Fibroblast of the conjunctiva (primary cell): ENCODE data around the gene ALOX5AP.

Experiments used
- DNase-seq: peaks from one replicate; pipeline ENCODE4 v3.0.0-alpha.2; 2010; ENCODE audit warnings: low read depth

ALOX5AP gene

DNA sequence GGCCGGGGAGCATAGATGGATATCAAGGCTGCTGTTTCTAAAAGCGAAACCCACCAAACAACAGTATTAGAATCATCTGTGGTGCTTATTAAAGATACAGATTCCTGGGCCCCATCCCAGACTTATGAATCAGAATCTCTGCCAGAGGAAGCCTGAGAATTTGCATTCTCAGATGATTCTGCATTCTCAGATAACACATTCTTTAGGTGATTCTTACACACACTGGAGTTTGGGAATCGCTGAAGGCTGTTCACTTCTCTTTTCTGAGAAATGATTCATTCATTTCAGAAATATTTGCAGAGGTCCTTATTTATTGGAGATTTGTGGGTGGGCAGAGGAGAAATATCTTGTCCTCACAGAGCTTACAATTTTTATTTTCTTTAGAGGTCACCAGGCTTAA, 24.4 kb downstream of the ALOX5AP start:
- no peak for DNase-seq

DNA sequence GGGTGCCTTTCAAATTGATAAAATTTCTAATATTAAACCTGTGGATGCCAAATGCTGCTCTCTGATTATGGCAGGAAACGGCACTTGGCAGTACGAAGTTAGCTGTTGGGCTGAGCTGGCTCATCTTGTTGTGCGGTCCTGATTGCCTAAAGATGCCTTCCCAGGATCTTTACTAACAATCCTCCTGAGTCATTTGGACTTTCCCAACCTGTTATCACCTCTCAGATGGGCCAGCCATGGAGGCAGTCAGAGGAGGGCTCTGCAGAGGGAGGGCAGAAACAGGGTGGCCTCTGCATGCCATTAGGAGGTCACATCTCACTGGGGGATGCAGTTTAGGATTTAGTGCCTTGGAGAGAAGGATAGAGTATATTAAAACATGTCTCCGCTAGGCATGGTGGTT, 27.3 kb downstream of the ALOX5AP start:
- DNase-seq, result no peak

DNA sequence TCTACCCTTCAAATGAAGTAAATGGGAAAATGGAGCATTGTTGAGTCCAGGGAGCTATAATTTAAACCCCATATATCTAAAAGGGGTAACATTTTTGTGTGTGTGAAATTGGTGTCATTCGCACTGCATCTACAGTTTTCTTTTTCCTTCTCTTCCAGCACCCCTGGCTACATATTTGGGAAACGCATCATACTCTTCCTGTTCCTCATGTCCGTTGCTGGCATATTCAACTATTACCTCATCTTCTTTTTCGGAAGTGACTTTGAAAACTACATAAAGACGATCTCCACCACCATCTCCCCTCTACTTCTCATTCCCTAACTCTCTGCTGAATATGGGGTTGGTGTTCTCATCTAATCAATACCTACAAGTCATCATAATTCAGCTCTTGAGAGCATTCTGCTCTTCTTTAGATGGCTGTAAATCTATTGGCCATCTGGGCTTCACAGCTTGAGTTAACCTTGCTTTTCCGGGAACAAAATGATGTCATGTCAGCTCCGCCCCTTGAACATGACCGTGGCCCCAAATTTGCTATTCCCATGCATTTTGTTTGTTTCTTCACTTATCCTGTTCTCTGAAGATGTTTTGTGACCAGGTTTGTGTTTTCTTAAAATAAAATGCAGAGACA, 28.6 kb downstream of the ALOX5AP start:
- no peak for DNase-seq

DNA sequence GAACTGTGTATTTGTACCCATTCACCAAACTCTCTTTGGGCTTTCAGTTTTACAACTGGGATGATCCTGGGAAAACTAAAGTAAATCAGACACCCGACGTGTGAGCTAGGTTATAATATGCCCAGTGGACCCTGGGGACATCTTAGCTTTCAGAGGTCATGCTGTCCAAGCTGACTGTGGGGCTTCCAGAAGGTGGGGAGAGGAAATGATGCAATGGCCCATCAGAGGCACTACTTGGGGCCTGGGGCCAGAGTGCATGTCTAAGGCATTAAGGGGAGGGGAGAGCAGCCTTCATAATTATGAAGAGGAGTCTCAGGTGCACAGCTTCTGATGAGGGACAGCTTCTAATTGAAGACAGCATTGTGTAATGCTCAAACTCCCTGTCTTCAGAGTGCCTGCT, 30.9 kb downstream of the ALOX5AP start:
- DNase-seq, result no peak

DNA sequence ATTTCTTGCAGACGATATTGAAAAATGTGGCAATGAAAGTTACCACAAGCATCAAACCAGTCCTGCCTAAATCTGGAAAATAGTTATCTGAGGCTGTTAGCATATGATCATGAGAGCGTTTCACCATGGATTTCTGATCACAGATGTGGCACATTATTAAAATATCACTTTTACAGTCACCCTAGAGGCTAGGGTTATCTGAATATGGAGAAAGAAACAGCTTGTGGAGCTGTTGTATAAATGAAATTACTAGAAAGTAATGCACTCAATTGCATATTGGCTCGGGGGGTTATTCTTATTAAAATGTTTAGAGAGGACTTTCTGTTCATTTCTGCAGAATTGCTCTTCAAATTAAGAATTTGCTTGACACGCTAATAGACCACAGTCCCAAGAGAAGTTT, 35.6 kb downstream of the ALOX5AP start:
- no peak for DNase-seq

DNA sequence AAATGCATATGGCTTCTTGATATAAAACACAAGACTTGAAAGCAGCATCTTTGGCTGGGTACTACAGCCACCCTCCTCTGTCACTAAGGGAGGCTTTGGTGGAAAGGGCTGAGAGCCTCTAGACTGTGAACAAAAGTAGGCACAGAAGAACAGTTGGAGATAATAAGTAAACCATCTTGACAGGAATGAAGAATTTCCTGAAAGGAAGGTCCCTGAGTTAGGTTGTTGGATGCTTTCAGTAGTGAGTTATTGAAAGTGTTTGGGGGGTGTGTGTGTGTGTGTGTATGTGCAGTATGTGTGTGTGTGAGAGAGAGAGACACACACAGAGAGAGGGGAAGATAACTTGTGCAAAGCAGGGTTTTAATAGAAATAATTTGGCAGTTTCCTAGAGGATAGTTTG, 38.2 kb downstream of the ALOX5AP start:
- DNase-seq, result no peak

DNA sequence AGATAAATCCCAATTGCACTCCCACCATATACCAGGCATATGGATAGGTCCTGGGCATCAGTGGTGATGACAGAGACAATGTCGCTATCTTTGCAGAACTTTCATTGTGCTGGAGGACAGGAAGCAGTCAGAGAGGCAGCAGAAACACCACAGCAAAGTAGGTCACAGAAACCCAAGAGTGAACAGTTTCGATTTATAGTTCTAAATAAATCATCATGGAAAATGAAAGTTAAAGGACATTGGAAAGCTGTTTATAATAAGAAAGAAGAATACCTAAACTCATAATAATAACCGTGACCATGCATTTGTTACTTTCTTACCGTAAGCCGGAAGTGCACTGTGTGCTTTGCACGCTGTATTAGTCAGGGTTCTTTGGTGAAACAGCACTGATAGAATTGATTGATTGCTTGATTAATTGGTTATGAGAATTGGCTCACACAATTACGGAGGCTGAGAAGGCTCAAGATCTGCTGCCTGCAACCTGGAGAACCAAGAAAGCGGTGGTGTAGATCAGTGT, 38.9 kb downstream of the ALOX5AP start:
- no peak for DNase-seq

DNA sequence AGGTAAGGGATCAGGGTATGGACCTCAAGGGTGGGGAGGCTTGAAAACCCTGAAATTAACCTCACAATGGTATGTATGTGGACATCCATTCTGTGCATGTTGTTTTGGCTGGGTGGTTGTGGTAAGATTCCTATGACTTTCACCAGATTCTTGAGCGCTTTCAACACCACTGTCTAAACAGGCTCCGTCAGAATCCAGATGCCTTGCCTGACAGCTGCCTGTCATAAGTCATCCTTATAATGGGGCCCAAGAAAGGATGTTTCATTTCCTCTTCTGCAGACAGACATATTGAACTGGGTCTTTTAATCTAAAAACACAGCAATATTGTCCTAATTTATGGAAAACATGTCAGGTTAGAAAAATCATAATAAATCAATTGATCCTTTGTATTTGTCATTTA, 41.3 kb downstream of the ALOX5AP start:
- no peak for DNase-seq

DNA sequence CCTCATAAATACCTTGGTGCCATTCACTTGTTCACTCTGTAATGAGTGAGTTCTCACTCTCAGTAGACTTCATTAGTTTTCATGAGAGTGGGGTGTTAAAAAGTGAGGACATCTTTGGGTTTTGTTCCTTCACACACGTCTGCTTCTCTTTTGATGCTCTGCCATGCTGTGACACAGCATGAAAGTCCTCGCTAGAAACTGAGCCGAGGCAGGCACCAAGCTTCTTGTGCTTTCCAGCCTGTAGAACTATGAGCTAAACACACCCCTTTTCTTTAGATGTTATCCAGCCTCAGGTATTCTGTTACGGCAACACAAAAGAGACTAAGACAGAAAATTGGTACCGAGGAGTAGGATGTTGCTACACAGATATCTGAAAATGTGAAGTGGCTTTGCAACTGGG, 43.7 kb downstream of the ALOX5AP start:
- DNase-seq, result no peak

DNA sequence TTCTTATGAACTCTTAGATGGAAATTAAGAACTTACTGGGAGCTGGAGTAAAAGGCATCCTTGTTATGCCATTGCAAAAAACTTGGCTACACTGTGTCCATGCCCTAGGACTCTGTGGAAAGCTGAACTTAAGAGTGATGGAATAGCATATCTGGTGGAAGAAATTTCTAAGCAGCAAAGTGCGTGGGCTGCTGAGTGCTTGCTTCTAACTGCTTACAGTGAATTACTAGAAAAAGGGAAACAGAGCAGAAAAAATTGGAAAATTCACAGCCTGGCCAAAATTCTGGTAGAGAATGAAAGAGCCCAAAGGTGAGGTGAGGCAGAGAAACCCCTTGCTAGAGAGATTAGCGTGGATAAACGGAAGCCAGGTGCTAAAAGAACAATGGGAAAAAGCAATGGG, 44.3 kb downstream of the ALOX5AP start:
- no peak for DNase-seq

DNA sequence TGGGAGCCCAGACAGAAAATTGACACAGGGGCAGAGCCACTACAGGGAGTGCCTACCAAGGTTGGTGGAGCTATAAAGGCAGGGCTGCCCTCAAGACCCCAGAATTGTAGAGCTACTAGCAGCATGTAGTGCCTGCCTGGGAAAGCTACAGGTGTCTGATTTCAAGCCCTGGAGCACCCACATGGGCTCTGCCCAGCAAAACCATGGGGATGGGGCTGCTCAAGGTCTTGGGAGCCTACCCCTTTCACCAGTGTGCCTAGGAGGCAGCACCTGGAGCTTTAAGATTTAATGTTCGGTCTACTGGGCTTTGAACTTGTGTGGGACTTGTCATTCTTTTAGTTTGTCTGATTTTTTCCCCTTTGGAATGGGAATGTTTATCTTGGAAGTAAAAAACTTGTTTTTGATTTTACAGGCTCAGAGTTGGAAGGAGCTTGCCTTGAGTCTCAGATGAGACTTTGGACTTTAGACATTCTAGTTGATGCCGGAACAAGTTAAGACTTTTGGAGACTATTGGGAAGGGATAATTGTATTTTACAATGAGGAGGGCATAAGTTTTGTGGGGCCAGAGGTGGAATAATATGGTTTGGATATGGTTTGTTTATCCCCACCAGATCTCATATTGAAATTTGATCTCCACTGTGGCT, 45.1 kb downstream of the ALOX5AP start:
- DNase-seq, result no peak

DNA sequence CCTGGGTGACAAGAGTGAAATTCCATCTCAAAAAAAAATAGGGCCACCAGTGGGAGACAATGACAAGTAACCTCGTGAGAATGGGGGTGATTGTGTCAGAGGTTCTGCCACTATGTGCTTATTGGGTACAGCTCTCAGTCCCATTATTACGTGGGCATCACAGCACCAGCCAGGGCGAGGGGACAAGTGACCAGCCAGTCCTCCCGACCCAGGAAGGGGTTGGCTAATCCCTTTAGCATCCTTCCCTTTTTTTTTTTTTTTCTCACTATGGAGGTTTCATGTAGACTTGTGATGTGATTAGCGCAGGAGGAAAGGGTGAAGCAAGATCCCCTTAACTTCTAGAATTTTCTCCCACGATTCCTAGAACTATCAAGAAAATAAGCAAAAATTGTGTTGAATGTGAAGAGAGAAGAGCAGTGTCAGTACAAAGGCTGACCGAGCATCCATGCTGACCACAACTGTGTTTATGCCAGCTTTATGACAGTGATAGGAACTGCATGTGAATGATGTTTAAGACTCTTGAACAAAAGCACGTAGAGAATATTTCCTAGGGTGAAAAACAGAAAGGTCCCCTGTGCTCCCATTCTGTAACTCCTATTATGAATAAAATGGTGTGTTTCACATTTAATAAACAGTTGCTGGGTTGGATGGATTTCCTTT, 50.0 kb downstream of the ALOX5AP start:
- no peak for DNase-seq

DNA sequence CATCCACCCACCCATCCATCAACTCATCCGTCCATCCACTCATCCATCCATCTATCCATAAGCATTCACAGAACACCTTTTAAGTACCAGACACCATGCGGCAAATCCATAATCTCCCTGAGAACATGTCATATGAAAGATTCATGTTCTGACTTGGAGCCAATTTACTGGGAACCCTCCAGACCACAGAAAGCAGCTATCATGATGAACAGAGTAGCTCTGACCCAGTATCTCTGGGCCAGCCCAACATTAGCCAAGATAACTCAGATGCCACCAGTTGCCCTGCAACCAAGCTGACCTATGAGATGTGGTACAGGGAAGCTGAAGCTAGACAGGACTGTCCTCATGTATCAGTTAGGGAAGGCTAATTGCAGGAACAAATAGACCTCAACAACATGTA, 51.3 kb downstream of the ALOX5AP start:
- DNase-seq, result no peak

DNA sequence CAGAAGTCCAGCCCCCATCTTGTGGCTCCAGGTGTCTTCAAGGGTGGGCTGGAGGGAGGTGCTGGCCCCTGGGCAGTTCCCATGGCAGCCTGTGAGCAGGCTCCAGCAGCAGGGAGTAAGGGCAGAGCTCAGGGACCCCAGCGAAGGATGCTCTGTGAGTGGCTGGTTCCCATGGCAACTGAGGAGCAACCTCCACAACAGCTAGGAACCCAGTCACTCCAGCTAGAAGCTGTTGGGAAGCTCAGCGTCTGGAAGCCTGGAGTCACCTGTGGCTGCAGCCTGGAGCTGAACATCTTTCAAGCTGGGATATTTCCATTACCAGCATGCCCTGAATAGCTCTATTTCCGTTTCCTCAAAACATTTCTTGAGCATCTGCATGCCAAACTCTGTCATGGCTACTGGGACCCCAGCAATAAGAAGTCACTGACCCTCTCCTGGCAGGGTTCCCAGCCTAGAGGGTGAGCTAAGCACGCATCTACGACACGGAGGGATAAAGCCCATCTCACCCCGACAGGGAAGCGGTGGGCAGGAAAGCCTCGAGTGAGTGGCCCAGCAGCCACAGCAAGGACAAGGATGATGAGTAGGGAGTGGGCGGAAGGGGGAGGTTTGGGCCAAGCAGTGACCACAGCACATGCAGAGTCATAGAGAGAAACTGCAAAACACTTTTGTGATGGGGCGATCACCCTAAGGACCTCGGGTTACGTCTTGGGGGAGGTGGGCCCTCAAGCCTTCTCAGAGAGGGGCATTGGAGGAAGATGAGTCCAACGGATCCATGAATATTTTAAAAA, 52.6 kb downstream of the ALOX5AP start:
- no peak for DNase-seq

DNA sequence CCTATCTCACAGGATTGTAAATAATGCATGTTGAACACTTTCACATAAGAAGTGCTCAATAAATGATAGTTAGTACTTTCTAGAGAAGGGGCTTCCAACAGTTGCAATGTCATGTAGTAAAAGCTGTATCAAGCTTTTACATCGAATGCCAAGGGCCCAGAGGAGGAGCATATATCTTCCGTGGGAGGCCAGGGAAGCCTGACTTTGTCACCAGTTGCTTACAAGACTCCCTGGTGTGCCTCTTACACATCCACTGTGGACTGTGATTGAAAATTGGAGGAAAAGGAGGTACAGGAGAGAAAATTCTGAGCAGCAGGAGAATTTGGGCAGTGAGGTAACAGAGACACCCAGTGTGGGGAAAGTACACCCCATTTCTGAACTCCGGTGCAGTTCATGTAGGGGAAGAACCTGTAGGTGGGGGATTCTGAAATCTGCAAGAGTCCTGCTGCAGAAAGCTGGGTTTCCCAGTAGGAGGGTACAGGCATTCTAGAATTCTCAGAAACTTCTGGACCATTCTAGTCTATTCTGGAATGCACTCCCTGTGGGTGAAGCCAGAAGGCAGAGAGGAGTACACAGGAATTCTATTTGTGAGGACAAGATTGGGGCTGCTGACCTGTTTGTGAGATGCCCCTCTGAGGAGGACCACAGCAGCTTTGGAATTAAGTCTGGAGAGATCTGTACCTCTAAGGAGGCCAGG, 54.0 kb downstream of the ALOX5AP start:
- no peak for DNase-seq

DNA sequence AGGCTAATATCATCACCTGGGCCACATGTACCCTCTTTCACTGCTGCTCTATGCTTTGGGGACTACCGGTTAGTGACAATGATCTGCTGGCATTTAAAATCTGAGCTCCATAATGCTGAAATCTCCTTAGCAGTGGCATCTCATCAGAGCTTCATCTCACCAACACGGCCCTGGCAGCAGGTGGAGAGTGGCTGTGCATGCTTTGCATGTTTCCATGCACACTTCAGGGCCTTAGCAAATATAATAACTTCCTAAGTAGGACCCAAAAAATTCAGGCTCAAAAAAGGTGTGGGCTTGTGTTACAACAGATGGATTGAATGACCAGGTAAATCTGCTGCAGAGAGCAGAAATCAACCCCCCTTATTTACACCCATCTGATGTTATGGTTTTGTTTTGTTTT, 55.2 kb downstream of the ALOX5AP start:
- DNase-seq, result no peak

DNA sequence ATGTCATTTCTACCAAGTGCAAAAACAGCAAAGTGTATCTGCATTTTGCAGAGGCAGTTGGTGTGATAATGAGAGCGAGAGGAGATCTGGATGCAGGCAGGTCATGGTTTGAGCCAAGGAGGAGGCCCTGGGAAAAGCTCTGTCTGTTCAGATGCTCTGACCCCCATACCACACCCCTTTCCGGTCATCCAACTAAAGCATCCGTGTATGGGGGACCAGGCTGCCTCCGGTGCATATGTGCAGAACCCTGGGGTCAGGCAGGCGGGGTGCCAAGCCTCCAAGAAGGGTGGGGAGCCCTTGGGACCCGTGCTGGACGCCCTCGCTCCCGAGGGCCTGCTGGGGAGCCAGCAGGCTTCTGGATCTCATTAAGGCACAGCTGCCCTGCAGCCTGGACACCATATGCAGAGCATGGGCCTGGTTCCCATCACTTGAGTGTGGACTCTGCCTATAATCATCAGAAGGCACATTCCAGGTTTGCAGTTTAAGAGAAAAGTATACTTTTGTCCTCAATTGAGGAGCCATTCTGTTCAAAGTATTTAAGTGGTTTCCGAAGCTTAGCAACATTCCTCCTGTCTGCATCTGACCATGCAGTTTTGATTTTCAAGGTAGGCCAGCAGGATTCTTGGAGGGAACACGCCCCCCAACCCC, 56.1 kb downstream of the ALOX5AP start:
- DNase-seq, result peak; percentile 82

DNA sequence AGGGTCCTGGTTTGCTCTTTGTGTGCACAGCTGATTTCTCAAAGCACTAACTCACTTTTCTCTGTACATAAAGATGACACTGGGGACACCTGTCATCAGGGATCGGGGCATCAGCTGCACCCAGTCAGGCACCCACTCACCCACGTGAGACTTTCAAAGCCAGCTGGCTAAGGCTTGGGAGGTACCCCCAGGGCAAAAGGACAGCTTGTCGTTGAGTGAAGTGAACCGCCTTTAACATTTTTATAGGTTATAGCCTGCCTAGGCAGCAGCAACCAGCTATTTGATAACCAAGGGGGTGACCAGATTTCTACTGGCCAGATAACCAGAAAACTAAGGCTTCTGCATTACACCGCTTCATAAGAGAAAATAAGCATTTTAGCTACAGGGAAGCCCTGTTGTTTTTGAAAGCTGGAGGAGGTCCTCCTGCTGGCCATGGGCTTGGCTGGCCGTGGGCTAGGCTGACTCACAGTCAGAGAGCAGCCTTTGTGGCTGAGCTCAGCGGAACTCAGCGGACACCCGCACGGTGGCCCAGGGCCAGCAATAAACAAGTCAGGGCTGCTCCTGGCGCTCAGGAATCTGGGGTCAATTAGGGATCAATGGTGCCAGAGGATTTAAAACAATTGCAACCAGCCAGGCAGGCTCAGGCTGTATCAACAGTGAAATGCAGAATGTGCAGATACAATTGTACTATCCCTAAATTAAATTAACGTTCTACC, 57.1 kb downstream of the ALOX5AP start:
- DNase-seq, result peak; percentile 94

DNA sequence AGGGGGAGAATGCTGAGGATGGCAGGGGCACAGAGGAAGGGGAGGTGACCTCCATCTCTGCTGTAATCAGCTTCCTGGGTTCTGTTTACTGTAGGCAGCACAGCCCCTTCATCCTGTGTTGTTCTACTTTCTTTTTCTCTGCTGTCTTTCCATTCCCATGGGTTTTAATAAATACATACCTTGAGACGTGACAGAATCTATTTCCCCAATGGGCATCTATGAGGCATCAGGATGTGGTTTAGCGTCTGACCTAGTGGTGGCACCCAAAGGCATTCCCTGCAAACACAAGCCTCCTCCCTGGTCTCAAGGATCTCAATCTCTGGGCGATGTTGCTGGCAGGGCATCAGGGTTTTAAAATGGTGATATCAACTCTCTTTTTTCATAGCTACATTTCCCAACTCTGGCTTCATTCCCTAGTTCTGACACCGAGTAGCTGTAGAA, 60.8 kb downstream of the ALOX5AP start:
- no peak for DNase-seq

DNA sequence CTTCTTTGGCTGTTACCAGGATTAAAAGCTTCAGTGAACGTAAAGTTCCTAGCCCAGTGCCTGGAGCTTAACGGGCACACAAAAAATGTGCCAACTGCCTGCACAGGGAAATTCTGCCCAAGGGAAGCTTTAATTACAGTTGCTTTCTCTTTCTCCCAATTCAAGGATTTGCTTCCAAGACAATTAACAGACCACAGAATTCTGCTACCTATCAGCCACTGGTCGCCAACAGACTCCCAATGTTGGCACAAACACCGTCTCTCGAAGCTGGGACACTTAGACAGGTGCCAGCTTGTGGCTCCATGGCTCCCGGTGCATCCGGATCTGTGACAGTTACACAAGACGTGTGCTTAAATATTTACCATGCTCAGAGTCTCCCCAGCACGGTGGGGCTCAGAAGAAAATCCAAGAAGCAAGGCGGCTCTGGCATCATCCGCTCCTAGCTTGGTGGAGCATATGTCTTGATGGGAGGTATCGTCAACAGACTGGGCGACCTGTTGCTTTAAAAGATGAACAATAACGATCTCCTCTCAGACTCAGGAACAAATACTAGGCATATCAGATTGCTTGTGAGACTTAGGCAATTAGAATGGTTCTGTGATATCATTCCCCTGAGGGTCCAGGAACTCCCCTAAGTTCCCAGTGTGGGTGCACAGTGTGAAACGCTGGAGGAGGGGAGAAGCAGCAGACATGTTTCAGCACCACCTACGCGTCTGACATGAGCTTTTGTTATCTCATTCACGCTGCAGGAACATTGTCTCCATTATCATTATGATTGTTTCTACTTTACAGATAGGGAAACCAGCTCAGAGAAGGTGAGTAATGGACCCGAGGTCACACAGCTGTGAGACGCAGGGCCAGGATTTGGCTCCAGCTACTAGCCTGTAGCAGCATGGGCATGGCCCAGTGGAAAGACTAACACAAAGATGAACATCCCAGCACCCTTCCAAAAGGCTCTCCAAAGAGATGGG, 61.6 kb downstream of the ALOX5AP start:
- no peak for DNase-seq
